Liver (tissue), 9 donors: Measurements from ENCODE around the gene TRPM2. TPM values are rescaled to one million over a fixed set of nuclear protein-coding genes. Genes with fewer than 3 reads are reported as not detected.

ENCODE experiments used
- DNase-seq: peaks from one replicate; pipeline ENCODE4 v3.0.0-alpha.2; 2017; ENCODE audit warnings: low spot score
- H3K27ac ChIP-seq, 2 donors: one replicate each; pipeline ENCODE4 v1.7.0; 2013; ENCODE audit warnings: inconsistent platforms in 2 of 2, low read length in 2 of 2, control low read depth in 1 of 2, low read depth in 1 of 2, mild to moderate bottlenecking in 1 of 2
- H3K27me3 ChIP-seq, 4 donors: one replicate each; pipeline versions ENCODE4 v1.6.1 to v1.7.0; 2013; ENCODE audit warnings: low read length in 3 of 4, inconsistent platforms in 1 of 4, mild to moderate bottlenecking in 1 of 4, moderate library complexity in 1 of 4; ENCODE audit not compliant: control insufficient read depth in 4 of 4, insufficient read depth in 4 of 4
- H3K36me3 ChIP-seq, 4 donors: one replicate each; pipeline versions ENCODE4 v1.6.1 to v1.7.0; 2013; ENCODE audit warnings: low read length in 3 of 4, mild to moderate bottlenecking in 3 of 4, low read depth in 1 of 4, moderate library complexity in 1 of 4; ENCODE audit not compliant: control insufficient read depth in 4 of 4, insufficient read depth in 3 of 4
- H3K4me1 ChIP-seq, 4 donors: one replicate each; pipeline versions ENCODE4 v1.6.1 to v1.7.0; 2013; ENCODE audit warnings: low read length in 3 of 4, mild to moderate bottlenecking in 3 of 4, moderate library complexity in 1 of 4; ENCODE audit not compliant: control insufficient read depth in 4 of 4, insufficient read depth in 4 of 4
- H3K4me3 ChIP-seq, 3 donors: one replicate each; pipeline versions ENCODE4 v1.6.1 to v1.7.0; 2013; ENCODE audit warnings: low read length in 3 of 3, control low read depth in 1 of 3, low read depth in 1 of 3, mild to moderate bottlenecking in 1 of 3
- H3K9ac ChIP-seq, 2 donors: one replicate each; pipeline ENCODE4 v1.7.0; 2013; ENCODE audit warnings: low read length in 2 of 2, mild to moderate bottlenecking in 2 of 2, moderate library complexity in 2 of 2, control low read depth in 1 of 2, low read depth in 1 of 2
- H3K9me3 ChIP-seq, 4 donors: one replicate each; pipeline versions ENCODE4 v1.6.1 to v1.7.0; 2013; ENCODE audit warnings: low read length in 3 of 4; ENCODE audit not compliant: control insufficient read depth in 4 of 4
- FOXA1 ChIP-seq: IDR thresholded peaks from 2 replicates; pipeline ENCODE4 v1.6.1; 2016; ENCODE audit warnings: antibody characterized with exemption
- GABPA ChIP-seq, 2 donors: IDR thresholded peaks in 1 of 2; conservative IDR thresholded peaks in 1 of 2; 2 replicates each; pipeline ENCODE4 v1.6.1; 2016; ENCODE audit warnings: antibody characterized with exemption in 2 of 2, mild to moderate bottlenecking in 1 of 2, moderate library complexity in 1 of 2
- HNF4G ChIP-seq: IDR thresholded peaks from 2 replicates; pipeline ENCODE4 v1.6.1; 2016; ENCODE audit warnings: antibody characterized with exemption
- JUND ChIP-seq, 2 donors: IDR thresholded peaks; 2 replicates each; pipeline ENCODE4 v1.6.1; 2016; ENCODE audit warnings: antibody characterized with exemption in 2 of 2
- NR2F2 ChIP-seq: IDR thresholded peaks from 2 replicates; pipeline ENCODE4 v1.6.1; 2016; ENCODE audit warnings: antibody characterized with exemption
- RAD21 ChIP-seq, 2 donors: IDR thresholded peaks; 2 replicates each; pipeline ENCODE4 v1.6.1; 2016; ENCODE audit warnings: antibody characterized with exemption in 2 of 2, mild to moderate bottlenecking in 2 of 2
- RXRA ChIP-seq, 2 donors: IDR thresholded peaks; 2 replicates each; pipeline ENCODE4 v1.6.1; 2017 to 2018; ENCODE audit warnings: antibody characterized with exemption in 2 of 2, mild to moderate bottlenecking in 1 of 2
- SP1 ChIP-seq: IDR thresholded peaks from 2 replicates; pipeline ENCODE4 v1.6.1; 2018; ENCODE audit warnings: antibody characterized with exemption, mild to moderate bottlenecking
- TAF1 ChIP-seq: conservative IDR thresholded peaks from 2 replicates; pipeline ENCODE4 v1.6.1; 2016; ENCODE audit warnings: antibody characterized with exemption, mild to moderate bottlenecking
- YY1 ChIP-seq: IDR thresholded peaks from 2 replicates; pipeline ENCODE4 v1.6.1; 2016; ENCODE audit warnings: antibody characterized with exemption, mild to moderate bottlenecking
- WGBS: extraction: QIAGEN DNeasy Blood & Tissue Kit; methylation state at CpG from one replicate; pipeline ENCODE4 v1.1.7; 2013; 5-methylcytosine and 5-hydroxymethylcytosine counted together
- polyA plus RNA-seq, 2 donors: library from polyadenylated mRNA; stranded (reverse) in 1 of 2; unstranded in 1 of 2; fragments of 200-250 nt in 1 of 2; fragments of >200 nt in 1 of 2; fragmentation: Nextera tagmentation in 1 of 2; extraction: Ambion mirVana in 1 of 2; gene quantifications; one replicate each; pipeline versions ENCODE4 v1.2.1 to v1.2.3, GENCODE V29; 2013 to 2015
- total RNA-seq, 2 donors: library from RNA; depleted of rRNA; stranded (reverse); fragments of >200 nt; gene quantifications; one replicate each; pipeline ENCODE4 v1.2.3, GENCODE V29; 2014
- TF ChIP-seq, protein P1 (sequence below): IDR thresholded peaks from 2 replicates; pipeline ENCODE4 v1.6.1; 2016; ENCODE audit warnings: antibody characterized with exemption
- TF ChIP-seq, protein P2 (sequence below): IDR thresholded peaks from 2 replicates; pipeline ENCODE4 v1.6.1; 2016; ENCODE audit warnings: antibody characterized with exemption, mild to moderate bottlenecking
- TF ChIP-seq, protein P3 (sequence below): fragments of 150-350 bp; IDR thresholded peaks from 2 replicates; pipeline ENCODE4 v1.5.1; 2017; ENCODE audit warnings: improper control_type of control experiment, low read depth, low read length; ENCODE audit not compliant: missing input control
- TF ChIP-seq, protein P4 (sequence below): IDR thresholded peaks from 2 replicates; pipeline ENCODE4 v1.6.1; 2016; ENCODE audit warnings: antibody characterized with exemption
- donor health status: healthy.
- donor health status: healthy.
- donor health status: healthy.
- donor health status: healthy.
- donor health status: healthy.

TRPM2 gene
- total and polyA plus RNA-seq, 4 donors, result 0.43 to 1.3 (median 0.63) TPM

DNA sequence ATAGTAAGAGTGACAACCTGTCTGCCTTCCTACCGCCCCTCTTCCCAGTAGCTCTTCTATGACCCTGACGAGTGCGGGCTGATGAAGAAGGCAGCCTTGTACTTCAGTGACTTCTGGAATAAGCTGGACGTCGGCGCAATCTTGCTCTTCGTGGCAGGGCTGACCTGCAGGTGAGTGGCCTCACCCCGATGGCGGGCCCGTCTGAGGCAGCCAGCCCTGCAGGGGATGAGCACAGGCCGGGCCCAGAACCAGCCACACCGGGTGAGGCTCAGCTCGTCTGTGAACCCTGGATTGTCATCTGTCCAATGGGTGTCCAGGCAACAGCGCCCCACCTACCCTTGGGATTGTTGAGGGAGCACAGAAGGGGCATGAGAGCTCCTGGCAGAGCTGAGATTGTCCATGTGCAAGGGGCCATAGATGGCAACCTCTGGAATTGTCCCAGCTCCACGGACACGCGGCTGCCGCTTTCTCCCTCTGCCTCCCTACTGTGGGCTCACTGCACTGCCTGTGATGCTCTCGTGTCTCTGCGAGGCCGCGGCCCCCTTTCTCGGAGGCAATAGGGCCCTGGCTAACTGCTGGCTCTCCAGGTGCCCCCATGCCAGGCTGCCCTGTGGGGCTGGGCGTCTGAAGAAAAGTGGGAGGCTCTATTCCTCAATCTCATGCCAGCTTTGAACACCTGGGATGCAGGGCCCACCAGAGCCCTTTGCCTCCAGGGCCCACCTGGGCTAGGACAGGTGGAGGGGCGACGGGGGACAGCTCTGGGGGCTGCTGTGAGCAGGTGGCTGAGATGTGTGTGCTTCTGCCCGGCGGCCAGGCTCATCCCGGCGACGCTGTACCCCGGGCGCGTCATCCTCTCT is 51.9 kb downstream of the TRPM2 start:
- Histone ChIP-seq H3K4me1 (no peaks in the 10 kb centered on the region), H3K4me3 (no peak overlapping the region), H3K36me3 (no peaks in the 10 kb centered on the region), H3K9me3 (no peaks in the 10 kb centered on the region), H3K27me3 (no peaks in the 10 kb centered on the region), H3K9ac (no peak overlapping the region), H3K27ac (no peak overlapping the region)
- no peak for DNase-seq
- WGBS, result 88% methylated on average over 34 of the region's 34 CpGs
- TF ChIP-seq RXRA (IDR thresholded peaks at IDR 0.05), result no peak
- TF ChIP-seq GABPA (IDR thresholded peaks at IDR 0.05 in 1 of 2, conservative IDR thresholded peaks at IDR 0.05 in 1 of 2), result no peak
- no peak for TF ChIP-seq TAF1
- TF ChIP-seq, protein P1, sequence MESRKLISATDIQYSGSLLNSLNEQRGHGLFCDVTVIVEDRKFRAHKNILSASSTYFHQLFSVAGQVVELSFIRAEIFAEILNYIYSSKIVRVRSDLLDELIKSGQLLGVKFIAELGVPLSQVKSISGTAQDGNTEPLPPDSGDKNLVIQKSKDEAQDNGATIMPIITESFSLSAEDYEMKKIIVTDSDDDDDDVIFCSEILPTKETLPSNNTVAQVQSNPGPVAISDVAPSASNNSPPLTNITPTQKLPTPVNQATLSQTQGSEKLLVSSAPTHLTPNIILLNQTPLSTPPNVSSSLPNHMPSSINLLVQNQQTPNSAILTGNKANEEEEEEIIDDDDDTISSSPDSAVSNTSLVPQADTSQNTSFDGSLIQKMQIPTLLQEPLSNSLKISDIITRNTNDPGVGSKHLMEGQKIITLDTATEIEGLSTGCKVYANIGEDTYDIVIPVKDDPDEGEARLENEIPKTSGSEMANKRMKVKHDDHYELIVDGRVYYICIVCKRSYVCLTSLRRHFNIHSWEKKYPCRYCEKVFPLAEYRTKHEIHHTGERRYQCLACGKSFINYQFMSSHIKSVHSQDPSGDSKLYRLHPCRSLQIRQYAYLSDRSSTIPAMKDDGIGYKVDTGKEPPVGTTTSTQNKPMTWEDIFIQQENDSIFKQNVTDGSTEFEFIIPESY, result no peak
- no peak for TF ChIP-seq HNF4G
- no peak for TF ChIP-seq RAD21 (IDR thresholded peaks at IDR 0.05)
- no peak for TF ChIP-seq SP1
- no peak for TF ChIP-seq FOXA1
- TF ChIP-seq, protein P2, sequence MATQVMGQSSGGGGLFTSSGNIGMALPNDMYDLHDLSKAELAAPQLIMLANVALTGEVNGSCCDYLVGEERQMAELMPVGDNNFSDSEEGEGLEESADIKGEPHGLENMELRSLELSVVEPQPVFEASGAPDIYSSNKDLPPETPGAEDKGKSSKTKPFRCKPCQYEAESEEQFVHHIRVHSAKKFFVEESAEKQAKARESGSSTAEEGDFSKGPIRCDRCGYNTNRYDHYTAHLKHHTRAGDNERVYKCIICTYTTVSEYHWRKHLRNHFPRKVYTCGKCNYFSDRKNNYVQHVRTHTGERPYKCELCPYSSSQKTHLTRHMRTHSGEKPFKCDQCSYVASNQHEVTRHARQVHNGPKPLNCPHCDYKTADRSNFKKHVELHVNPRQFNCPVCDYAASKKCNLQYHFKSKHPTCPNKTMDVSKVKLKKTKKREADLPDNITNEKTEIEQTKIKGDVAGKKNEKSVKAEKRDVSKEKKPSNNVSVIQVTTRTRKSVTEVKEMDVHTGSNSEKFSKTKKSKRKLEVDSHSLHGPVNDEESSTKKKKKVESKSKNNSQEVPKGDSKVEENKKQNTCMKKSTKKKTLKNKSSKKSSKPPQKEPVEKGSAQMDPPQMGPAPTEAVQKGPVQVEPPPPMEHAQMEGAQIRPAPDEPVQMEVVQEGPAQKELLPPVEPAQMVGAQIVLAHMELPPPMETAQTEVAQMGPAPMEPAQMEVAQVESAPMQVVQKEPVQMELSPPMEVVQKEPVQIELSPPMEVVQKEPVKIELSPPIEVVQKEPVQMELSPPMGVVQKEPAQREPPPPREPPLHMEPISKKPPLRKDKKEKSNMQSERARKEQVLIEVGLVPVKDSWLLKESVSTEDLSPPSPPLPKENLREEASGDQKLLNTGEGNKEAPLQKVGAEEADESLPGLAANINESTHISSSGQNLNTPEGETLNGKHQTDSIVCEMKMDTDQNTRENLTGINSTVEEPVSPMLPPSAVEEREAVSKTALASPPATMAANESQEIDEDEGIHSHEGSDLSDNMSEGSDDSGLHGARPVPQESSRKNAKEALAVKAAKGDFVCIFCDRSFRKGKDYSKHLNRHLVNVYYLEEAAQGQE, result no peak
- no peak for TF ChIP-seq NR2F2

DNA sequence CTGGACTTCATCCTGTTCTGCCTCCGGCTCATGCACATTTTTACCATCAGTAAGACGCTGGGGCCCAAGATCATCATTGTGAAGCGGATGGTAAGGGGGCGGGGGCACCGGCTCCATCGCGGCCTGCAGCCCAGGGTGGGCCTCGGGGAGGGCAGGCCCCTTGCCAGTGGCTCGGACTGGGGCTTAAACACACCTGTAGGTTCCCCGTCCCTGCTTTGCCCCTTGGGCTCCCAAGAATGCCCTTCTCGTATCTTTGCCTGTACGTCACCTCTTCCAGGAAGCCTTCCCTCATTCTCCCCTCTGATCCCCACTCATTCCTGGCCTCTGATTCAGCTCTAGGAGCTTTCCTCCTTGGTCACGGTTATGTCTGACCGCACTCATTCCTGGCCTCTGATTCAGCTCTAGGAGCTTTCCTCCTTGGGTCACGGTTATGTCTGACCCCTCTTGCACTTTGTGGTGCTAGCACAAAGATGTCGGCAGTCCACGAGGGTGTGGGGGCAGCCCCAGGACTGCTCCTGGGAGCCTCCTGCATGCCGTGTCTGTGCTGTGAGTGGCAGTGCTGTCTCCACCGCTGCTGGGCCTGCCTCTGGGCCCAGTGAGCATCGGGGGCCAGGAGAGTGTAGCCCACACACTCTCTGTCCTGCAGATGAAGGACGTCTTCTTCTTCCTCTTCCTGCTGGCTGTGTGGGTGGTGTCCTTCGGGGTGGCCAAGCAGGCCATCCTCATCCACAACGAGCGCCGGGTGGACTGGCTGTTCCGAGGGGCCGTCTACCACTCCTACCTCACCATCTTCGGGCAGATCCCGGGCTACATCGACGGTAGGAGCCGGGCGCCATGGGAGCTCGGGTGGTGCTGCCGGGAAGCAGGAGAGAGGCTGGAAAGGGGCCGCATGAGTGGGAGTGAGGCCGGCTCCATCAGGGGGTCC is 52.8 kb downstream of the TRPM2 start:
- 91% methylated on average over 37 of the region's 37 CpGs for WGBS
- DNase-seq, result no peak
- Histone ChIP-seq H3K4me1 (no peaks in the 10 kb centered on the region), H3K27ac (no peak overlapping the region), H3K36me3 (no peaks in the 10 kb centered on the region), H3K27me3 (no peaks in the 10 kb centered on the region), H3K9me3 (no peaks in the 10 kb centered on the region), H3K4me3 (no peak overlapping the region), H3K9ac (no peak overlapping the region)
- TF ChIP-seq, protein P2, result no peak
- TF ChIP-seq, protein P3, sequence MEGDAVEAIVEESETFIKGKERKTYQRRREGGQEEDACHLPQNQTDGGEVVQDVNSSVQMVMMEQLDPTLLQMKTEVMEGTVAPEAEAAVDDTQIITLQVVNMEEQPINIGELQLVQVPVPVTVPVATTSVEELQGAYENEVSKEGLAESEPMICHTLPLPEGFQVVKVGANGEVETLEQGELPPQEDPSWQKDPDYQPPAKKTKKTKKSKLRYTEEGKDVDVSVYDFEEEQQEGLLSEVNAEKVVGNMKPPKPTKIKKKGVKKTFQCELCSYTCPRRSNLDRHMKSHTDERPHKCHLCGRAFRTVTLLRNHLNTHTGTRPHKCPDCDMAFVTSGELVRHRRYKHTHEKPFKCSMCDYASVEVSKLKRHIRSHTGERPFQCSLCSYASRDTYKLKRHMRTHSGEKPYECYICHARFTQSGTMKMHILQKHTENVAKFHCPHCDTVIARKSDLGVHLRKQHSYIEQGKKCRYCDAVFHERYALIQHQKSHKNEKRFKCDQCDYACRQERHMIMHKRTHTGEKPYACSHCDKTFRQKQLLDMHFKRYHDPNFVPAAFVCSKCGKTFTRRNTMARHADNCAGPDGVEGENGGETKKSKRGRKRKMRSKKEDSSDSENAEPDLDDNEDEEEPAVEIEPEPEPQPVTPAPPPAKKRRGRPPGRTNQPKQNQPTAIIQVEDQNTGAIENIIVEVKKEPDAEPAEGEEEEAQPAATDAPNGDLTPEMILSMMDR, result no peak
- TF ChIP-seq FOXA1, result no peak
- TF ChIP-seq JUND (IDR thresholded peaks at IDR 0.05), result no peak
- no peak for TF ChIP-seq NR2F2
- no peak for TF ChIP-seq YY1
- TF ChIP-seq, protein P4, sequence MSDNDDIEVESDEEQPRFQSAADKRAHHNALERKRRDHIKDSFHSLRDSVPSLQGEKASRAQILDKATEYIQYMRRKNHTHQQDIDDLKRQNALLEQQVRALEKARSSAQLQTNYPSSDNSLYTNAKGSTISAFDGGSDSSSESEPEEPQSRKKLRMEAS, result no peak
- TF ChIP-seq GABPA (IDR thresholded peaks at IDR 0.05 in 1 of 2, conservative IDR thresholded peaks at IDR 0.05 in 1 of 2), result no peak
- TF ChIP-seq, protein P1, result no peak
- no peak for TF ChIP-seq HNF4G
- TF ChIP-seq RAD21 (IDR thresholded peaks at IDR 0.05), result no peak
